ENCODE results near the gene CHRNA3.

- TF ChIP-seq CTCF (IDR thresholded peaks at IDR 0.05; ENCODE audit: low read depth, low read length, poor library complexity, severe bottlenecking) (no peak), EZH2phosphoT487 (IDR thresholded peaks at IDR 0.05; ENCODE audit: borderline replicate concordance, low read length) (no peak)
These were observed 3.7 kb downstream of the CHRNA3 start for GRCh38 chr15:78617076-78617475.
